HG02884 (cell line): ENCODE data around the gene OR4N5.

Experiments used
- ATAC-seq: cut with Tn5 transposase; IDR thresholded peaks from one replicate; pipeline ENCODE4 v1.9.1; 2021; ENCODE audit warnings: mild to moderate bottlenecking, moderate library complexity; ENCODE audit not compliant: unreplicated experiment

The OR4N5 gene

DNA sequence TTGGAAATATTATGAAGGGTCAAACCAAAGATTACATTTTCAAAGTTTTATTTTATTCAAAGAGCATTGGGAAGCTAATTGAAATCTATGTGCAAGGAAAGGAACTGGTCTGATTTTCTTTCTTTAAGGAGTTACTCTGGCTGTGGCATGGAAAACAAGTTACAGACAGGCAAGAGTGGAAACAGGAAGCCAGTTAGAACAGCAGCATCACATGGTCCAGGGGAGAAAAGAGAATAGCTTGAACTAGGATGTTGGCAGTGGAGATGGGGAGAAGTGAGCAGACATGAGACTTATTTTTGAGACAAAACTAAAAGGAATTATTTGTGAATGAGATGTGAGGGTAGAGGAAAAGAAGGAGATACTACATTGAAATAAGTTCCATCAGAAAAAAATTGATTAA lies 55.5 kb downstream of the OR4N5 start:
- no peak for ATAC-seq
